HG02763 (cell line): ENCODE measurements around the gene TMEM44.
"Not testable (repeated sequence)": the region's sequence is repeated elsewhere in the genome, so short reads cannot be mapped to it uniquely, and the experiment has no call there.

Source experiments
- ATAC-seq: cut with Tn5 transposase; IDR thresholded peaks from one replicate; pipeline ENCODE4 v1.9.1; 2021; ENCODE audit warnings: mild to moderate bottlenecking, moderate library complexity; ENCODE audit not compliant: unreplicated experiment

Gene TMEM44

DNA sequence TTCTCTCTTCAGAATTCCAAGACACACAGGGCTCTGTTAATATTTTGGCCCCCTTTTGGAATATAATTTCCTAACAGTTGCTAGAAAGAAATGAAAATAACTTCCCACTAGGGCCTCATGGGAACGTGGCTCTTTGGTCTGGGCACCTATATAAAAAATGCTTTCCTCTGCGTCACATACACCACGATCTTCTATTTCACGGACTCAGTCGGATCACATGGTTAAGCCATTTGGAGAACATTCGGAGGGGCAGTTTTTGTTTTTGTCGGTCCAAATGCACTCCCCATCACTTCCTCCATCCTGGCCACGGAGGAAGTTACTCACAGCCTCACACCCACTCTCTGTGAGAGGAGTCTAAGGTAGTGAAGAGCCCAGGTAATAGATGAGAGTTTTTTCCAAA is 21.0 kb downstream of the TMEM44 start:
- no peak for ATAC-seq

DNA sequence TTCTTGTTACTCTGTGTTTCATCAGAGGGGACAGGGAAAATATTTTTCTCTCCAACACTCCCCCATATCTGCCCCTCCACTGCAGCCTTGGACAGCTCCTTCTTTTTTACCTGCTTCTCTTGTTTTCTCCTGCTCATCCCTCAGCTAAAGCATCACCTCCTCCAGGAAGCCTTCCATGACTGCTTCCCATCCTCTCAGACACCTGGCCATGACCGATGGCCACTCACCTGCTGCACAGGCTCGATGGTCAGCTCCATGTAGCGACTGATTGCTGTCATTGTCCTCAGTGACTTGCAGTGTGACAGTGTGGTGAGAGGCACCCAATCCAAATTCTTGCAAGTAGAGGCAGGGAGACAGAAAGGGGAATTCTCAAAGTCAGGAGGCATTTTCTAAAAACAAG is 22.5 kb downstream of the TMEM44 start:
- ATAC-seq: no peak

DNA sequence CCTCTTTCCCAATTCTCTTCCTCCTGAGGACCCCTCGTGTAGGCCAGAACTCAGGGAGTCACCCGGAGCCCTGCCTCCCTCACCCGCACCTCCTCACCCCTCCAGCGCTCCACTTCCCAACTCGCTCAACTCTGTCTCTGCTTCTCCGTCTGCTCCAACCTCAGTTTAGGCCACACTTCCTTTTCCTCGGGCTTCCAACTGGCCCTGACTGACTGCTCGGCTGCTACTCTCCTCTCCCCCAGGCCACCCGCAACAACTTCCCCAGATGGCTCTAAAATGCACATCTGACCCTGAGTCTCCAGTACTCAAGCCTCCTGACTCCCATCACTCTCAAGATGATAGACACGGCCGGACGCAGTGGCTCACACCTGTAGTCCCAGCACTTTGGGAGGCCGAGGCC is 23.6 kb downstream of the TMEM44 start:
- ATAC-seq: no peak

DNA sequence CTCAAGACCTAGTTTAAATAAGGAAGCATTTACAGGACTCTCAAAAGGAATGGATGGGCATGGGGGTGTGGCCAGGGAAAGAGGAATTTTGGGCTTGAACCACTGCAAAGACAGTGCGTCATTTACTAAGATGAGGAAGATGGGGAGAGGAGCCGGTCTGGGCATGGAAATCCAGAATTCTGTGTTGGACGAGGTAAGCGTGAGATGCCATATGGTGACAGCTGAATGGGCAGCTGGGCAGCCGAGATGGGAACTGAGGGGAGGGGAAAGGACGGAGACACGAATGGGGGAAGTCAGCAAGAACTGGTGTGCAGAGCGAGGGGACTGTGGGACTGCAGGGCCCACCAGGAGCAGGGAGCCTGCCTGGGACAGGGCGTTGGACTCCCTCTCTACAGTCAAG is 24.2 kb downstream of the TMEM44 start:
- no peak for ATAC-seq

DNA sequence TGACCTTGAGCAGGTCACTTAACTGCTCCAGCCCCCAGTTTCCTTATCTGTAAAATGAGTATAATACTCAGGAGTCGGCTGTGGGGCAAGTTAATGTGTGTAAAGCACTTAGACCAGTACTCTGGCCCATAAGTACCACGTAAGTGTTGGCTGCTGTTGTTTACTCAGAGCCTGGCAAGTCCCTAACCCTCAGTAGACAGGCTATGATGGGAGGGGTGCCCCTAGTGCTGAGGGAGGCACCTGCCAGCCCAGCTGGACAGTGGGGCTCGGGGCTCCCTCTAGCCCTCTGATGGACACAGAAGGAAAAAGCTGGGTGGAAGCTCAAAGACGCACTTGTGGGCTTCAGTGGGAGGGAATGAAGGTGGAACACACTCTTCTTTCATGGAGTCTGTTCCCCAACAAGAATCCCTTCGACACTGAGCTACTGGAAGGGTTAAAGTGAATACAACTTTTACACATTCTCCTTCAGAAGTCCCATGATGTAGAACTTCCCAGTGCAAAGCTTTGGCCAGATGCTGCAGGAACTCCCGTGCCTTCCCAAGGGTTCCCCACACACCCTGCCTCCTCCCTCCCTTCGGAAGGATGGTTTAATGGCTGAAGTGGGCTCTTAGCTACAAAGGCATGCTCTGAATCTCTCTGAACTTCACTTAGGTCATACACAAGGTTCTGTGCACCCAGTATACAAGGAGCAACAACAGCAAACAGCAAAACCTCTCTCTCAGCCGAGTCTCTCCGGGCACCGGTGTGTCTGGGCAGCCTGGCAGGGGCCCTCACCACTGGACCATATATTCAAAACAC is 25.4 kb downstream of the TMEM44 start:
- ATAC-seq: no peak

DNA sequence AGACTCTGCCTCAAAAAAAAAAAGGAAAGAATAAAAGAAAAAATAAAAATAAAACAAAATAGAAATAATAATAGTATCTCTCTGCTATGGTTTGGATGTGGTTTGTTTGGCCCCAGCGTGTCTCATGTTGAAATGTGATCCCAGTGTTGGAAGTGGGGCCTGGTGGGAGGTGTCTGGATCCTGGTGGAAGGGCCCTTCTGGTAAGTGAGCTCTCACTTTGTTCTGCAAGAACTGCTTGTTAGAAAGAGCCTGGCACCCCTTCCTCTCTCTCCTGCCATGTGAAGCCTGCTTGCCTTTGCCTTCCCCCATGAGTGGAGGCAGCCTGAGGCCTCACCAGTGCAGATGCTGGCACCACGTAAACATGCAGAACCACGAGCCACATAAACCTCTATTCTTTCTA is 26.3 kb downstream of the TMEM44 start:
- no peak for ATAC-seq

DNA sequence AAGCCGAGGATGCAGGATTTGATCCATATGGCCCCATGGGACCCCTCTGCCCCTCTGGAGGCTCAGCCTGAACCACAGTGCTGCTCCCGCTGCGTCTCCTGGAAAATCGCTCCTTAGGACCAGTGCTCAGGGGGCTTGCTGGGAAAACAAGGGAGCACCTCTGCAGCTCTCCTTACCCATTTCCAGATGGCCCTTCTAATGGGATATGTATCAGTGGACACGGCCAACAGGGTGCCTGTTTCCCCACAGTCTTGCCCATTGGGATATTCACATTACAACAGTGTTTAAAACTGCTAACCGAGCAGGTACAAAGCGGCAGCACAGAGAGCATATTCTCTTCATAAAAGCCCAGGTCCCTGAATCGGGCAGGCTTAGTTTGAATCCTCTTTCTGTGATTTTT is 27.1 kb downstream of the TMEM44 start:
- ATAC-seq: no peak

DNA sequence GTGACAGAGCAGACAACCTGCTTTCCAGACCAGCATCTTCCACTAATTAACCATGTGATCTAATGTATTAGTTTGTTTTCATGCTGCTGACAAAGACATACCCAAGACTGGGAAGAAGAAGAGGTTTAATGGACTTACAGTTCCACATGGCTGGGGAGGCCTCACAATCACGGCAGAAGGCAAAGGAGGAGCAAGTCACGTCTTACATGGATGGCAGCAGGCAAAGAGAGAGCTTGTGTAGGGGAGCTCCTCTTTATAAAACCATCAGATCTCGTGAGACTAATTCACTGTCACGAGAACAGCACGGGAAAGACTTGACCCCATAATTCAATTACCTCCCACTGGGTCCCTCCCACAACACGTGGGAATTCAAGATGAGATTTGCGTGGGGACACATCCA is 27.9 kb downstream of the TMEM44 start:
- not testable (repeated sequence) for ATAC-seq

DNA sequence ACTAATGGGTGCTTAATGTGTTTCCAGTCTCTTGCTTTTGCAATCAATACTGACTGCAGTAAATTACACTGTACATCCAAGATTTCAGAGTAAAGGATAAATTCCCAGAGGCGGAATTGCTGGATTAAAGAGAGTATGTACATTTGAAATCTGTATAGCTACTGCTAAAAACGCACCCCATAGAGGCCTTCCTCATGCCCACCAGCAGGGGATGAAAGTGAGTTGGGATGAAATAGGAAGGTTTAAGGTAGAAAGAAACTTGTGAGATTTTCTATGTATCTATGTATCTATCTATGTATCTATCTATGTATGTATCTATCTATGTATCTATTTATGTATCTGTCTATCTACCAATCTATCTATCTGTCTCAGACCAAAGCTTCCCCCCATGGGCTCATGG is 28.4 kb downstream of the TMEM44 start:
- no peak for ATAC-seq

DNA sequence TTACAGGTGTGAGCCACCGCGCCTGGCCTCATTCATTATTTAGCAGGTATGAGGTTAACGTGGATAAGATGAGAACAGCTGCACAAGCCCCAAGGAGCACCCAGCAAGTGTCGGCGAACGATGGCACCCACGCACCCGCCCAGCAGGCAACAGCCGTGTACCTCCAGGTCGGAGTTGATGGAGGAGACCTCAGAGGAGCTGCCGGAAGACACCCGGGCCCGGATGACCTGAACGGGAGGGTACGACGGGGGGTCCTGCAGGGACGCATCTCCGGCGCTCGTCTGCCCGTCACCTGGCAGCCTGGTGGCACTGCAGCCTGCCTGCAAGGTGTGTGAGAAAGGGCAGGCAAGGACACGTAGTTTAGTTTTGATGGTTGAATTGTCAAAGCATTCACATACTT is 29.1 kb downstream of the TMEM44 start:
- no peak for ATAC-seq

DNA sequence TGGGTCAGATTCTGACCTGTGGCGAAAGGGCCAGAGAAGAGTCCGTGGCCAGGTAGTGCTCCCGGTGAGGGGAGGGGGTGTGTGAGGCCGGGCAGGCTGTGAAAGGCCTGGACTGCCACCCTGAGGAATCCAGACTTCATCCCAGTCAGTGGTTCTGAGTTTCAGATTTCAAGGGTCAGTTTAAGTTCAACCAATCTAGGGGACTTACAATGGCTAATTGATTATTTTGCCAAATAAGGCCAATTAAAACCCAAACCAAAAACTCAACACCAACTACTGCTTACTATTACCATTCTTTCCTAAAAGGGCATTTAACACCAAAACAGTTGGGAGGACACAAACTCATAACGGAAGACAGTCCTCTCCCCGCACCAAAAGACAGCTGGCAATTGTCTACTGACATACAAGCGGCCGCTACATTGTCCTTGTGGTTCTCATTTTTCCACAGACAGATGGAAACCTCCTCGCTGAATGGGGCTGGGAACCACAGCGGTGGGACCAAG is 30.5 kb downstream of the TMEM44 start:
- no peak for ATAC-seq

DNA sequence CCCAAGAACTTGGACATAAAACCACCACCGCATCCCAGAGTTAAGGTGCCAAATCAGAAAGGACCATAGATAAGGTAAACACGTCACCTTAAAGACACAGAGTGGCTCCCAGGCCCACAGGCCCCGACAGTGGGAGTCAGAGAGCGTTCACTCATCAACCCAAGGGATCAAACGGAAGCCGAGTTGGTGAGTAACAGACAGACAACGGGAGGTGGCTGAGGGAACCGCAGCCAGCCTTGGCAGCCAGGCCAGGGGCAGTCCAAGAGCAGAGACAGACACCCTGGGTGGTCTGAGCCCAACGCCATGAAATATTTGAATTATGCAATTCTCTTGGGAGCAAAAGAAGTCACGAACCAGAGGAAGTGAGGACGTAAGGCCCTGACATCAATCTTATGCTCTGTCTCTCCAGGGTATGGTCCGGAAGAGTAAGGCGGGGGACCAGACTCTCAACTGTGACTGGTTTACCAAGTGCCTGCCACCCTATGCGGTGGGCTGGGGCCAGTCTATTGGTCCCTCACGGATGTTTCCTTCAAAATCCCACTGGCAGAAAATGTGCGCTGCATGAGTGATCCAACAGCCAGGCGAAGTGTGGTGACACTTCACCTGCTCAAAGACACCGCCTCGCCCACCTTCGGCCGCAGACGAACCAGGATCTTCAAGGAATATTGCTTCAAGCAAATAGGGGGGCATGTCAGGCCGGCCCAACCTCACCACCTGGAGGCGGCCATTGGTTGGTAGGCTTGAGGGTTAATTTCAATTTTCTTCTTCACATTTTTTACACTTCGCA is 34.3 kb downstream of the TMEM44 start:
- ATAC-seq: no peak

DNA sequence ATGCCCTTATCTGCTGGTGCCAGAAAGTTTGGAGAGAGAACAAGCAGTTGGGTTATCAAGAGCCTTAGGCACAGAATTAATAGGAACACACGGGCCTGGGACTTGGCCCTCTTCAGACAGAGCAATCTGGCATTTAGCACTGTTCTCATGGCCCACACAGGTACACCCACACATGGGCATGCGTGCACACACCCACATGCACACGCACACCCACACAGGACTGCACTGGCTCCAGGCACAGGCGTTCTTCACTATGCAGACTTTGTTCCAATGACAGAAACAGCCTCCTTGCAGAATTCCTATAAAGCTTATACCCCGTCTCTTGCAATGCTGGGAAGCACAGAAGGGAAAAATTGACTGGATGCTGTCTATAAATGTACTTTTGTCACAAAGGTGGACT is 36.3 kb downstream of the TMEM44 start:
- ATAC-seq: no peak

DNA sequence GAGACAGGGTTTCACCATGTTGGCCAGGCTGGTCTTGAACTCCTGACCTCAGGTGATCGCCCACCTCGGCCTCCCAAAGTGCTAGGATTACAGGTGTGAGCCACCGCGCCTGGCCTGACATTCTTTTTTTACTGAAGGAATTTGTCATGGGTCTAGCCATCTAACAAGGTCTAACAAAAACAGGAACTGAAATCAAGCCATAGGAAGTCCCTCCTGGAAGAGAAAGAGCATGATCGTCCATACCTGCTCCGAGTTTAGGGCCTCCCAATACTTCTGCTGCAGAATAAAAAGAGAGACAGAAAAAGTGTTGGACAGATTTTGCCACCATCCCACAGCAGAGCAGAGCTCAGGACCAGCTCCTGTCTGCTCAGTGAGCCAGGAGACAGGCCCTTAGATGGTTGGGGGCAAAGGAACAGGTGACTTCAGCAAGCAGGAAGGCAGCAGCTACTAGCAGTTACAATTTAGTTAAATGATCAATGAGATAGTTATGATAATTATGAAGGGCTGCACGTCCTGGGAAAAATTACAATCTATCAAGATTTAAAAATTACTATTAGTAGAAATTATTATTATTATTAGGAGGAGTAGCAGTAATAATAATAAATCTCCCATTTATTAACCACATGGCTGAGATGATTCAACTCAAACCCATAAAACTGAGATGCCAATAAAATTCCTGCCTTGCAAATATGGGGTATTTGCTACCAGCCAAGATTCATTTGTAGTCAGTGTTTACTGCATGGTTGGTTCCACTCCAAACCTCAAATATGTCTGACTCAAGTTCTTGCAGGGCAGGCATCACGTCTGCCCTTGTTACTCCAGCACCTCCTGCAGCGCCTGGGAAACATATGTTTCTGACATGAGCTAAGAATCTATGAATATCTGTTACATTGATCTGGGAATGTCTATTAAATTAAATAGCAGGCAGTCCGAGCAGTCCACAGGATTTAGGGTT is 40.1 kb downstream of the TMEM44 start:
- no peak for ATAC-seq

DNA sequence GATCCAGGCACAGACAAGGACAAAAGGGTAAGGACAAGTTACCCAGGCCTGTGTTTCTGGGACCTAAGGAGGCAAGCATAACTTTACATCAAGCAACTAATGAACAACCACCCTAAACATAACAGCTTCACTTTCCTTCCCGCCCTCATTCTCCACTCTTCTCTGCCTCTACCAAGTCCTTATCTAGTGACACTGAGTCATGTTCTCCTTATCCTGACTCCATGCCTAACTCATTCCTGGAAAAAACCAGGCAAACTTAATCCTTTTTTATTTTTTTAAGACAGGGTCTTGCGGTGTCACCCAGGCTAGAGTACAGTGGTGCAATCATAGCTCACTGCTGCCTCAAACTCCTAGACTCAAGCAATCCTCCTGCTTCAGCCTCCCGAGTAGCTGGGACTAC is 44.5 kb downstream of the TMEM44 start:
- no peak for ATAC-seq

DNA sequence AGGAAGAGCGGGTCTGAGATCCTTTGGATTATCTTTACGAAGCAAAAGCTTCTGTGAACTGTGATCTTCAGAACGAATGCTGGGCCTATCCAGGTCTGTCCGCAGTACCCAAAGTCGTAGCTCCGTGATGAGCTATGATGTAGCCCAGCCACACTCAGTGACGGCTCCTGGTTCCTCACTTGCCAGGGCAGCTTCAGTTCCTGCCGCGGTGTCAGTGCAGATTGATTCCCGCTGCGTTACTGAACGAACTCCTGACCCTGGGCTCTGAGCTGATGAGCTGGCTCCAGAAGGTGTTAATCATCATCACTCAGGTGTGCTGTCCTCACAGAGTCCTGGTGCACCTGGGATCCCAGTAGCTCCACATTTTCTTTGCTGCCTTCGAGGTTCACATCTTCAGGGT is 45.0 kb downstream of the TMEM44 start:
- ATAC-seq: no peak

DNA sequence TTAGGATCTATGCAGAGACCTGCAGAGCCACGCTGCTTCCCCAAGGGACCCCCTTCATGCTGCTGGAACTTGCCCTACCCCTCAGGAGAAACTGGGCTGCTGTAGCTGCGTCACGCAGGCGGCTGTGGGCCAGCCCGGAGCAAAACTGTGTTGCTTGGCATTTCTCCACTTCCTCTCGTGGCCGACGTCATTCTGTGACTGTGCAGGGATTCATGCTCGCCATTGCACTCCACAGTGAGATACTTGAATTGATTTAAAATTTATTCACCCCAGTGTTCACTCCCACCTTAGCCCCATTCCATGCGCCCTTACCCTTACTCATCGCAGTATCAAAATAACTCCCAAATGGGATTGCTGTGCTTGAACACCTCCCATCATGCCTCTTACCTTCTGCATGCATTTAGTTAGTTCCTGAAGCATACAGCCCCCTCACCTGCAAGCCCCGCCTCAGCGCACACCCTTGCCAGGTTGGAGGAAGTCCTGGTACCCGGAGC is 45.7 kb downstream of the TMEM44 start:
- ATAC-seq: no peak

DNA sequence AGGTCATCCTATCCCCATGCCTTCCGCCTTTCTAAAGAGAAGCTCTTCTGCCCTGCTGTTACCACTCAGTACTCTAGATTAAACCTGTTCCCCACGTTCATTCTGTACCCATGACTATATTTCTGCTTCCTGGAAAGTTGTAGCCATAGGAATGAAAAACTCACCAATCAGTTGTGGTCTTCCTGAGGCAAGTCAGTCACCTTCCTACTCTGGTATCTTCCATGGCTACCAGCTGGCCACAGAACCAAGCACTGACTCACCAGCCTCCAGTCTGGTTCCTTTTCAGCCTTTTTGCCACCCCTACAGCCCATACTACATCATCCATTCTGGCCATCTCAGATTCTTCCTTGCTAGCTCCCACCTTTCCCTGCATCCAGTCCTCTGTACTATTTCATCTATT is 46.4 kb downstream of the TMEM44 start:
- no peak for ATAC-seq

DNA sequence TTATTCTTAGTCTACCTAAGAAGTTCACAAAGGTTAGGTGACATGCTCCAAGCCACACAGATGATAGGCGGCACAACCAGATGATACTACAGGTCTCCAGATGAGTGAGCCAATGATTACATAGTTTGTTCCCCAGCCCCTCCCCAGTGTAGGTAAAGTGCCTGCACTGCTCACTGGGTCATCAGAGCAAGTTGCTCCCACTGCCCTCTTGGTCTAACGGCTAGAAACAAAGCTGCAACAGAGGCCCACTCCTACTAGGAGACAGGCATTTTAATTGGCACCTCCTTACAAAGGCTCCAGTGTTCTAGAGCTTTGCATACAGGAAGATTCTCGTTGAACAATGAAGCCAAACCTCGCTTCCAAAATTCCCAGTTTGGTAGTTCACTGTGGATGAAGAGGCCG is 47.3 kb downstream of the TMEM44 start:
- no peak for ATAC-seq

DNA sequence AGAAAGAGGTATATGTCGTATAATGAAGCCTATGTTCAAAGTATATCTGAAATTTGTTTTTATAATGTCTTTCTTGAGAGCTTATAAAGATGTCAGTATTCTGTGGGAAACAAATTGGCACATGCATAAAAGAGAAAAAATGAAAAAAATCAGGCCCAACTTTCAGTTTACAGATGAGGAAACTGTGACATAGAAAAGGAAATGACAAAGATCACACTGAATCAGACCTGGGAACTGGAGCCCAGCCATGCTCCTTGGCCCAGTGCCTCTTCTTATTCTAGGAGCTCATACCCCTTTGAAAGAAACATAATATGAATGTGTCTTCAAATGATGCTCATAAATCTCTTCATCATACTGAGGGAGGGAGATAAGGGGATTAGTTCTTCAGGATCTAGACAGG is 48.4 kb downstream of the TMEM44 start:
- no peak for ATAC-seq

DNA sequence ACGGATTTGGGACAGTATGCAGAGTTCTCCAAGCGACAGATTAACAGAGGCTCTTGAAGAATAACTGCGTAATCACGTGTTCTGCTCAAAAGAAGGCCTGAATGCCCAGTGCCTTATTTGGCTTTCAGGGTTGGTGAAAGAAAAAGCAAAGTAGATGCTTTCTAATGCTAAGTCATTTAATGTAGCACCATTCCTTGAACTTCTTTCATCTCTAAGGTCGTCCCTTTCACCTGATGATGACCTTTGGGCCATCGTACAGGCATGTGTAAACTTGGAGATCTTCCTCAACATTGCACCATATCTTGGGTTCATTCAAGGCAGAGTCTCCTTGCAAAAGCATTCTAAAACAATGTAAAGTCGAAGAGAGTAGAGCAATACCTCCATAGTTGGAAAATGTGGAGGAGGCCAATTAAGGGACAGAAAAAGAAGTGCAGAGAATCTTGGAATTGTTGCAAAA is 48.9 kb downstream of the TMEM44 start:
- ATAC-seq: no peak
